Activated naive CD8-positive, alpha-beta T cell treated with anti-CD3 and anti-CD28 coated beads for 36 hours (primary cell): ENCODE measurements around the gene TEX53. TPM values are rescaled to one million over a fixed set of nuclear protein-coding genes. Genes with fewer than 3 reads are reported as not detected.
A peak's percentile ranks its signal among the peaks of the same experiment; 100 is the strongest.

Experiments
- DNase-seq: peaks from one replicate; pipeline ENCODE4 v3.0.0; 2021
- H3K27ac Mint-ChIP-seq: one replicate; pipeline ENCODE4 v1.8.0; 2022; ENCODE audit warnings: mild to moderate bottlenecking, moderate library complexity, mixed read lengths
- H3K27me3 Mint-ChIP-seq: one replicate; pipeline ENCODE4 v1.8.0; 2022; ENCODE audit warnings: mild to moderate bottlenecking, mixed read lengths
- H3K36me3 Mint-ChIP-seq: one replicate; pipeline ENCODE4 v1.8.0; 2021; ENCODE audit warnings: mild to moderate bottlenecking, mixed read lengths
- H3K4me1 Mint-ChIP-seq: one replicate; pipeline ENCODE4 v1.8.0; 2021; ENCODE audit warnings: mixed read lengths
- H3K4me3 Mint-ChIP-seq: one replicate; pipeline ENCODE4 v1.8.0; 2022; ENCODE audit warnings: mild to moderate bottlenecking, moderate library complexity, mixed read lengths
- H3K9me3 Mint-ChIP-seq: one replicate; pipeline ENCODE4 v1.8.0; 2022; ENCODE audit warnings: mixed read lengths
- total RNA-seq, 2 experiments: library from RNA; stranded (reverse); gene quantifications; one replicate each; pipeline ENCODE4 v1.2.3, GENCODE V29; 2021

Gene TEX53
- total RNA-seq, 2 experiments from 2014 or later: not detected

GRCh38 chr9:114669961-114670360, 12.4 kb upstream of the TEX53 start:
- H3K4me1 Mint-ChIP-seq: peaks cover 15% of the 10 kb centered on the region
- no peak for DNase-seq
- no peak overlapping the region for H3K27ac Mint-ChIP-seq
- H3K9me3 Mint-ChIP-seq: peaks cover 4% of the 10 kb centered on the region
- H3K4me3 Mint-ChIP-seq: no peak overlapping the region
- peaks cover 14% of the 10 kb centered on the region for H3K27me3 Mint-ChIP-seq
- no peaks in the 10 kb centered on the region for H3K36me3 Mint-ChIP-seq

- H3K4me1 Mint-ChIP-seq: peaks cover 10% of the 10 kb centered on the region
- peaks cover 18% of the 10 kb centered on the region for H3K27me3 Mint-ChIP-seq
These were observed 10.5 kb upstream of the TEX53 start for GRCh38 chr9:114668146-114668545.

GRCh38 chr9:114666851-114667250, 9.2 kb upstream of the TEX53 start:
- no peaks in the 10 kb centered on the region for H3K36me3 Mint-ChIP-seq
- H3K4me1 Mint-ChIP-seq: peaks cover 17% of the 10 kb centered on the region
- H3K9me3 Mint-ChIP-seq: peaks cover 4% of the 10 kb centered on the region
- no peak overlapping the region for H3K4me3 Mint-ChIP-seq
- H3K27ac Mint-ChIP-seq: no peak overlapping the region
- no peak for DNase-seq
- peaks cover 16% of the 10 kb centered on the region for H3K27me3 Mint-ChIP-seq

More at GRCh38 chr9:114668146-114668545, 10.5 kb upstream of the TEX53 start:
- Mint-ChIP-seq H3K4me3 (no peak overlapping the region), H3K9me3 (peaks cover 4% of the 10 kb centered on the region), H3K36me3 (no peaks in the 10 kb centered on the region), H3K27ac (no peak overlapping the region)
- DNase-seq: no peak

GRCh38 chr9:114666401-114666800, 8.8 kb upstream of the TEX53 start:
- DNase-seq: no peak
- peaks cover 17% of the 10 kb centered on the region for H3K4me1 Mint-ChIP-seq
- H3K27me3 Mint-ChIP-seq: peaks cover 16% of the 10 kb centered on the region
- H3K27ac Mint-ChIP-seq: no peak overlapping the region
- no peak overlapping the region for H3K4me3 Mint-ChIP-seq
- H3K9me3 Mint-ChIP-seq: peaks cover 4% of the 10 kb centered on the region
- H3K36me3 Mint-ChIP-seq: no peaks in the 10 kb centered on the region

- Mint-ChIP-seq H3K27me3 (peaks cover 12% of the 10 kb centered on the region), H3K36me3 (no peaks in the 10 kb centered on the region), H3K4me1 (peaks cover 17% of the 10 kb centered on the region), H3K4me3 (no peak overlapping the region), H3K9me3 (no peaks in the 10 kb centered on the region), H3K27ac (no peak overlapping the region)
- no peak for DNase-seq
These were observed 6.6 kb upstream of the TEX53 start for GRCh38 chr9:114664181-114664580.

- peaks cover 16% of the 10 kb centered on the region for H3K4me1 Mint-ChIP-seq
- H3K27me3 Mint-ChIP-seq: peaks cover 9% of the 10 kb centered on the region
- no peaks in the 10 kb centered on the region for H3K9me3 Mint-ChIP-seq
- no peaks in the 10 kb centered on the region for H3K36me3 Mint-ChIP-seq
- no peak overlapping the region for H3K27ac Mint-ChIP-seq
- peak; percentile 62 for DNase-seq
- no peak overlapping the region for H3K4me3 Mint-ChIP-seq
These were observed 4.7 kb upstream of the TEX53 start for GRCh38 chr9:114662081-114662989.

GRCh38 chr9:114656301-114656700, 1.3 kb downstream of the TEX53 start:
- Mint-ChIP-seq H3K4me3 (no peak overlapping the region), H3K9me3 (no peaks in the 10 kb centered on the region), H3K27ac (no peak overlapping the region), H3K27me3 (no peaks in the 10 kb centered on the region), H3K4me1 (peaks cover 17% of the 10 kb centered on the region), H3K36me3 (peaks cover 4% of the 10 kb centered on the region)
- DNase-seq: no peak

- no peaks in the 10 kb centered on the region for H3K9me3 Mint-ChIP-seq
- no peaks in the 10 kb centered on the region for H3K27me3 Mint-ChIP-seq
- H3K27ac Mint-ChIP-seq: no peak overlapping the region
These were observed 1.9 kb downstream of the TEX53 start for GRCh38 chr9:114655689-114656088.

GRCh38 chr9:114653556-114654159, 3.9 kb downstream of the TEX53 start:
- Mint-ChIP-seq H3K36me3 (peaks cover 15% of the 10 kb centered on the region), H3K27ac (no peak overlapping the region), H3K4me1 (peaks cover 17% of the 10 kb centered on the region), H3K4me3 (no peak overlapping the region), H3K9me3 (no peaks in the 10 kb centered on the region), H3K27me3 (no peaks in the 10 kb centered on the region)
- peak; percentile 68 for DNase-seq

More at GRCh38 chr9:114655689-114656088, 1.9 kb downstream of the TEX53 start:
- DNase-seq: no peak
- peaks cover 17% of the 10 kb centered on the region for H3K4me1 Mint-ChIP-seq
- H3K36me3 Mint-ChIP-seq: peaks cover 7% of the 10 kb centered on the region
- H3K4me3 Mint-ChIP-seq: no peak overlapping the region

- Mint-ChIP-seq H3K36me3 (peaks cover 21% of the 10 kb centered on the region), H3K9me3 (peaks cover 2% of the 10 kb centered on the region), H3K27me3 (no peaks in the 10 kb centered on the region), H3K4me3 (no peak overlapping the region), H3K27ac (peak overlapping the region; percentile 28), H3K4me1 (peaks cover 17% of the 10 kb centered on the region)
- DNase-seq: no peak
These were observed 4.6 kb downstream of the TEX53 start for GRCh38 chr9:114652776-114653555.

- Mint-ChIP-seq H3K36me3 (peaks cover 44% of the 10 kb centered on the region), H3K4me1 (peaks cover 3% of the 10 kb centered on the region), H3K9me3 (peaks cover 5% of the 10 kb centered on the region), H3K4me3 (no peak overlapping the region), H3K27me3 (no peaks in the 10 kb centered on the region), H3K27ac (no peak overlapping the region)
- DNase-seq: no peak
These were observed 13.7 kb downstream of the TEX53 start for GRCh38 chr9:114643896-114644295.

- H3K27ac Mint-ChIP-seq: no peak overlapping the region
- no peak overlapping the region for H3K4me3 Mint-ChIP-seq
- H3K36me3 Mint-ChIP-seq: peaks cover 36% of the 10 kb centered on the region
- H3K4me1 Mint-ChIP-seq: peaks cover 3% of the 10 kb centered on the region
- no peak for DNase-seq
- H3K9me3 Mint-ChIP-seq: peaks cover 3% of the 10 kb centered on the region
- no peaks in the 10 kb centered on the region for H3K27me3 Mint-ChIP-seq
These were observed 14.6 kb downstream of the TEX53 start for GRCh38 chr9:114643001-114643400.

- H3K27me3 Mint-ChIP-seq: no peaks in the 10 kb centered on the region
- H3K4me3 Mint-ChIP-seq: no peak overlapping the region
- H3K9me3 Mint-ChIP-seq: no peaks in the 10 kb centered on the region
- peaks cover 3% of the 10 kb centered on the region for H3K4me1 Mint-ChIP-seq
- peaks cover 33% of the 10 kb centered on the region for H3K36me3 Mint-ChIP-seq
- peak overlapping the region; percentile 49 for H3K27ac Mint-ChIP-seq
- no peak for DNase-seq
These were observed 15.6 kb downstream of the TEX53 start for GRCh38 chr9:114641967-114642366.

- no peaks in the 10 kb centered on the region for H3K9me3 Mint-ChIP-seq
- H3K4me3 Mint-ChIP-seq: no peak overlapping the region
- no peak overlapping the region for H3K27ac Mint-ChIP-seq
- no peaks in the 10 kb centered on the region for H3K27me3 Mint-ChIP-seq
- H3K4me1 Mint-ChIP-seq: peaks cover 3% of the 10 kb centered on the region
- H3K36me3 Mint-ChIP-seq: peaks cover 25% of the 10 kb centered on the region
- DNase-seq: no peak
These were observed 19.2 kb downstream of the TEX53 start for GRCh38 chr9:114638404-114638803.

- no peaks in the 10 kb centered on the region for H3K4me1 Mint-ChIP-seq
- H3K9me3 Mint-ChIP-seq: no peaks in the 10 kb centered on the region
- H3K4me3 Mint-ChIP-seq: no peak overlapping the region
- no peak for DNase-seq
- peaks cover 14% of the 10 kb centered on the region for H3K36me3 Mint-ChIP-seq
- no peak overlapping the region for H3K27ac Mint-ChIP-seq
- H3K27me3 Mint-ChIP-seq: no peaks in the 10 kb centered on the region
These were observed 23.2 kb downstream of the TEX53 start for GRCh38 chr9:114634387-114634786.
